DLD1 (cell line): ENCODE results near the gene NIM1K.
"Not testable (repeated sequence)": the region's sequence is repeated elsewhere in the genome, so short reads cannot be mapped to it uniquely, and the experiment has no call there.

Experiments used
- in situ Hi-C: cut with HindIII; loops from 2 replicates; pipeline ENCODE4 v1.10.0; 2017; ENCODE audit warnings: low sequenced_read_pairs

Gene NIM1K

GRCh38 chr5:43274435-43275114 lies 82.5 kb downstream of the NIM1K start:
- in situ Hi-C loops = no loop called here

- in situ Hi-C loops = no loop called here
These were observed 83.4 kb downstream of the NIM1K start for GRCh38 chr5:43275391-43275790.

DNA sequence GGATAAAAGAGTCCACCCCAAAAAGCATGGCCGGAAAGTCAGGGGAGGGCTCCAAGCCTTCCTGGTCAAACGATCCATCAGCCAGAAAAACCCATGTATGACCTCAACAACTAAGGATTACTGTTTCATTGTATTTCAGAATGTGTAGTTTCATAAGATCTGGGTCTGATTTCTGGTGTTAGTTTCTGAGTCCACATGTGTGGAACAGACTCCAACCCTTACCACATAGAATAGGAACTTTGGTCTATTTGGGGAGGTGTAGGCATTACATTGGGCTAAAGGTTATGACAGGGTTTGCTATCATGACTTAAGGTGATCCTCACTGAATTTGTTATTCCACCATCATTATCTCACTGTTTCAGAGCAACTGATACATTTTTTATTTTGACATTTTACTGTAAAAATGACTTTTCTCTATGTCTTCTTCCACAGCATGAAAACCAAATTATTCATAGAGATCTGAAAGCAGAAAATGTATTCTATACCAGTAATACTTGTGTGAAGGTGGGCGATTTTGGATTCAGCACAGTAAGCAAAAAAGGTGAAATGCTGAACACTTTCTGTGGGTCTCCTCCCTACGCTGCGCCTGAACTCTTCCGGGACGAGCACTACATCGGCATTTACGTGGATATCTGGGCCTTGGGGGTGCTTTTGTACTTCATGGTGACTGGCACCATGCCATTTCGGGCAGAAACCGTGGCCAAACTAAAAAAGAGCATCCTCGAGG lies 87.7 kb downstream of the NIM1K start:
- in situ Hi-C loops = no loop called here

DNA sequence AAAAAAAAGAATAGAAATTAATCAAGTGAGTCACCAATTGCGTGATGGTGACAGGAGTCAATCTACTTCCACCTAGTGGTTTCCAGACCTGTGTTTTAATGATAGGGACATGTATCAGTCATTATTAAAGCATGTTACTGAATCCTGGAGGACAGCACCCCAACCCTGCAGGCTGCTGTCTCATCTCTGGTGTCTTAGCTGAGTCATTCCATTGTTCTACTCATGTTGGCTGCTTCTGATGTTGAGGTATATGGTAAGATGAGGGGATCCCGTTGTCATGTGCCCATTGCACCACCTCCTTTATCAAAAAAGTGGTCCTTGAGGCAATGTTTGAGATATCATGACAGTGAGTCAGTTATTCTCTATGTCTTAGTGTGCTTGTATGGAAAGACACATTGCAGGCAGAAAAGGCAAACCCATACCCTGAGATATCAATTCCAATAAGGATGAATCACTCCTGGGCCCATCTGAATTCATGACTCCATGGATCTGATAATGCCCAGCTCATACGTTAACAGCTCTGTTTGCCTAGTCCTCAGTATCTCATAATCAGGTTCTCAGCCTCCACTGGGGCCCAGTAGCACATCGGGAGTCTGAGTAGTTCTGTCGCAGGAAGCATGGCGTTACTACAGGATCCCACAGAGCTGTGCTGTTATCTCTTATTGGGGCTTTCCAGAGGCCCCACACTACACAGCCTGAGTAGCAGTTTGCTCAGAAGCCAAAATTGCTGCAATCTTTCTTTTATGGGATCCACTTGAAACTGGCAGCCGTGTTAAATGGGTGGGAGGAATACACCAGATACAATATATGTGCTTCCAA lies 90.0 kb downstream of the NIM1K start:
- in situ Hi-C loops = no loop called here

GRCh38 chr5:43286623-43287022 lies 94.6 kb downstream of the NIM1K start:
- in situ Hi-C loops = no loop called here

DNA sequence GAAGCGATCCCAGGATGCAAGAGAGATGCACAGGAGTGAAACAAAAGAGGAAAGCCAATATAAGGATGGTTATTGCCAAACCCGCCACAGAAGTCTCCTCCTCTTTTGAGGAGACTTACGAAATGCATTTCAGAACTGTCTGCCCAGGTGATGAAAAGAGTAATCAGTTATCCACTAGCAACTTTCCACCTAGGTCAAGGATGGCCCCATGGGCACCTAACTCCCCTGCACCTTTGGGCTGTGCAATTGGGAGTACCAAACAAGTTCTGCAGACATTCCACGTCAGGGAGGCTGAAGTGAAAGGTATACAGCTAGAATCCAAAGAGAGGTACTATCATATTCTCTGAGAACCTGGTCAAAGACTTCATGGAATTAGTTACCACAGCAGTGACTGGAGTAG lies 95.5 kb downstream of the NIM1K start:
- in situ Hi-C loops = no loop called here

- in situ Hi-C loops = no loop called here
These were observed 96.3 kb downstream of the NIM1K start for GRCh38 chr5:43288269-43288831.

- in situ Hi-C loops = no loop called here
These were observed 98.7 kb downstream of the NIM1K start for GRCh38 chr5:43290726-43291125.

DNA sequence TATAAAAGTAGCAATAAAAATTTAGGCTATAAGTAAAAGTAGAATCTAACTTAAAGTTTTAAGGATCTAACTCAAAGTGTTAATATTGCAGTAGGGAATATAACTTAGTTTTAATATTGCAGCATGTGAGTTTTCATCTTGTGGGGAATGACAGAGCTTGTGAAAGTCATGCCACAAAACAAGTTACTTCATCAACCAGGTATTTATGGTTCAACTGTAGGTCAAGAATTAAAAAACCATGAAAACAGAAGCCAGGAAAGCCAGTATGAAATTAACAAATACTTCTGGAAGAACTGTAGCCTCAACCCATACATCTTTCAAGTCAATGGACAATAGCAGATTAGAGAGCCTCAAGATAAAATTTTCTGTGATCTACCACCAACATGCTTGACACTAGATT lies 102.2 kb downstream of the NIM1K start:
- in situ Hi-C loops = no loop called here

GRCh38 chr5:43295202-43295601 lies 103.2 kb downstream of the NIM1K start:
- in situ Hi-C loops = no loop called here

GRCh38 chr5:43296835-43297234 lies 104.8 kb downstream of the NIM1K start:
- in situ Hi-C loops = no loop called here

DNA sequence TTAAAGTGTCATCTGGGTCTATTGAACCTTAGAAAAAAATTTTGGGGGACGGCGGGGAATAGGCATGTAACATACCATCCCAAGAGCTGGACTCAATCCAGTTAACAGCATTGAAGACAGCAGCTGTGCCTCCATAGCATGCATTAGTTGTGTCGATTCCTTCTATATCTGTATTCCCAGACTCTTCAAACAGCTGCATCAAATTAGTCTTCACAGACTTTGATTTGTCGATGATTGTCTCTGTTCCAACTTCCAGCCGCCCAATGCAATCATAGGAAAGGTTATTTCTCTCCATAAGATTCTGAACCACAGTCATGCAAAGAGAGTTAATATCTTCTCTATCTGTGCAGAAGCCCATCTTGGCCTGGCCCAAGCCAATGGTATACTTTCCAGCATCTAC lies 106.4 kb downstream of the NIM1K start:
- in situ Hi-C loops = no loop called here

GRCh38 chr5:43300112-43300511 lies 108.1 kb downstream of the NIM1K start:
- in situ Hi-C loops = no loop called here

DNA sequence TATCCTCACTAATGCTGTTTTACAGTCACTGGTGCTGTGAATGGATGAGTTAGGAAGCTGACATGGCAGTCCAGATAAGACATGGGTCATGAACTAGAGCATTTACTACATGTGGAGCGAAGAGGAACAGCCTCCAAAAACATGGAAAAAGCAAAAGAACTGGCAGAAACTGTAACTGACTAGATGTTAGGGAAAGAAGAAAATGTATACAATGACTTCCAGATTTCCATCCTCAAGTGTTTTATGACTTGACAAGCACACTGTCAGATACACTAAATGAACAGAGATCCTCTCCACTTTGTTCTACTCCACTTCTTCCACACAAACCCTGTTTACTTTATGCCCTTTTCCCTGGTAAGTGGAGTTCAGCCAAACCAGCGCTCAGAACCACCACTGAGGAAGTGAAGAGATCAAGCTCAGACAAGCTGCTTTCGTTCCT lies 109.6 kb downstream of the NIM1K start:
- in situ Hi-C loops = no loop called here

DNA sequence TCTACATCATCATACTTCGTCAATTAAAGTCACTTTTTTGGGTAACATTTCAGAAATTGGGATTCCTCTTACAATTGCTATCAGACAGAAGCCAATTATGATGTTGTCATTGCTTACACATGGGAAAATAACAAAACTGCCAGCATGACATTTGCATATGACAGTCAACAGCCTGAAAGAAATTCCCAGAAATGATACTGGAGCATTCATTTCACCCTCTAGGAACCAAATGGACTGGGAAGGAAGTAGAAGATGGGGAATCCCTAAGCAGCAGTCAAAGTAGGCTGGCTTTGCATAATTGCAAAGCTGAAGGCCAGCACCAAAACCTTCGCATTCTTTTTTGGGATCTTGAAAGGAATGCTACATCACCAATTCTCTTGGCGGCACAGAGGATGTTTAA lies 110.5 kb downstream of the NIM1K start:
- in situ Hi-C loops = no loop called here

DNA sequence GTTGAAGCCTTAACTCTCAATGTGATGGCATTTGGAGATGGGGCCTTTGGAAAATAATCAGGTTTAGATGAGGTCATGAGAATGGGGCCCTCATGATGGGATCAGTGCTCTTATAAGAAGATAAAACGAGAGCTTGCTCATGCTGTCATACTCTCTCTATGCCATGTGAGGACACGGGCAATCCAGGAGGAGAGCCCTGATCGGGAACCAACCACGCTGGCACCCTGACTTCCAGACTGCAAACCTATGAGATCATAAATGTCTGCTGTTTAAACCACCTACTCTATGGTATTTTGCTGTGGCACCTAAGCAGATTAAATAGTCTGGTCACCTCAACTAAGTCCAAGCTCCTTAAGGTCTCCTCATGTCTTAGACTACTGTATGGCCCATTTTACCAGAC lies 111.2 kb downstream of the NIM1K start:
- in situ Hi-C loops = no loop called here

GRCh38 chr5:43304525-43304924 lies 112.5 kb downstream of the NIM1K start:
- in situ Hi-C loops = no loop called here

GRCh38 chr5:43305948-43306565 lies 114.0 kb downstream of the NIM1K start:
- in situ Hi-C loops = no loop called here

DNA sequence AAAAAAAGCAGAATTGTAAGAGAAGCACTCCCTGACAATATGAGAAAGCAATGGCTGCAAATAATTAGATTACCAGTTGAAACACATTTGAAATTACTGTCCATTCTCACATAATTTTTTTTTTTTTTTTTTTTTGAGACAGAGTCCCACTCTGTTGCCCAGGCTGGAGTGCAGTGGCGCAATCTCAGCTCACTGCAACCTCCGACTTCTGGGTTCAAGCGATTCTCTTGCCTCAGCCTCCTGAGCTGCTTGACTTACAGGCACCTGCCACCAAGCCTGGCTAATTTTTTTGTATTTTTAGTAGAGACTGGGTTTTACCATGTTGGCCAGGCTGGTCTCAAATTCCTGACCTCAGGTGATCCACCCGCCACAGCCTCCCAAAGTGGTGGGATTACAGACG lies 114.9 kb downstream of the NIM1K start:
- in situ Hi-C loops = not testable (repeated sequence)

DNA sequence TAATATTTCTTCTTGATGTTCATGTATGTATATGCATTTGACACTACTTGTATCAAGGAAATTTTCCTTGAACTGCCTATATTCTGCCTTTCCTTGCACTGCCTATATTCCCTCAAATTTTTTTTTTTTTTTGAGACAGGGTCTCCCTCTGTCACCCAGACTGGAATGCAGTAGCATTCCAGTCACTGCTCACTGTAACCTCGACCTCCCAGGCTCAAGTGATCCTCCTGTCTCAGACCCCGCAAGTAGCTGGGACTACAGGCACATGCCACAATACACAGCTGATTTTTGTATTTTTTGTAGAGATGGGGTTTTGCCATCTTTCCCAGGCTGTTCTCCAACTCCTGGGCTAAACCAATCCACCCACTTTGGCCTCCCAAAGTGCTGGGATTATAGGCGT lies 117.1 kb downstream of the NIM1K start:
- in situ Hi-C loops = no loop called here

DNA sequence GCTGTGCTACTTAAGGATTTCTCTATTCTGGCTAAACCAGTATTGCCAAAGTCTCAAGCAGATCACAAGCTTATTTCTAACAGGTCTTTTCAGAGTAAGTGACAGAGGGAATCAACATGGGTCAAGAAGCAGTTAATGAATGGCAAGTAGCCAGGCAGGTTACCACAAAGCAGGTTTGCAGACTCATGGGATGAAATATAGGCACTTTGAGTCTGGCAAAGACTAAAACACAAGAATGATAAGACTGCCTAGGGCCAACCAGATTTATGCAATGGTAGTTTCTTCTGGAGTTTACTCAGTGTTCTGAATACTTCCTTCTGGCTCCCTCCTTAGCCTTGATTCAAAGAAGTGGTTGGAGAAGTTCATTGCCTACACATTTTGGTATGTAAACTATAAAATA lies 117.6 kb downstream of the NIM1K start:
- in situ Hi-C loops = no loop called here
